Cardiac atrium fibroblast (primary cell): ENCODE results near the gene RNF186. TPM values are rescaled to one million over a fixed set of nuclear protein-coding genes. Genes with fewer than 3 reads are reported as not detected.

Experiments
- total RNA-seq: library from RNA; depleted of rRNA; stranded (reverse); fragments of >200 nt; gene quantifications from 2 replicates; pipeline ENCODE4 v1.2.3, GENCODE V29; 2015

Gene RNF186, protein sequence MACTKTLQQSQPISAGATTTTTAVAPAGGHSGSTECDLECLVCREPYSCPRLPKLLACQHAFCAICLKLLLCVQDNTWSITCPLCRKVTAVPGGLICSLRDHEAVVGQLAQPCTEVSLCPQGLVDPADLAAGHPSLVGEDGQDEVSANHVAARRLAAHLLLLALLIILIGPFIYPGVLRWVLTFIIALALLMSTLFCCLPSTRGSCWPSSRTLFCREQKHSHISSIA
- total RNA-seq, result not detected in 2 replicates

DNA sequence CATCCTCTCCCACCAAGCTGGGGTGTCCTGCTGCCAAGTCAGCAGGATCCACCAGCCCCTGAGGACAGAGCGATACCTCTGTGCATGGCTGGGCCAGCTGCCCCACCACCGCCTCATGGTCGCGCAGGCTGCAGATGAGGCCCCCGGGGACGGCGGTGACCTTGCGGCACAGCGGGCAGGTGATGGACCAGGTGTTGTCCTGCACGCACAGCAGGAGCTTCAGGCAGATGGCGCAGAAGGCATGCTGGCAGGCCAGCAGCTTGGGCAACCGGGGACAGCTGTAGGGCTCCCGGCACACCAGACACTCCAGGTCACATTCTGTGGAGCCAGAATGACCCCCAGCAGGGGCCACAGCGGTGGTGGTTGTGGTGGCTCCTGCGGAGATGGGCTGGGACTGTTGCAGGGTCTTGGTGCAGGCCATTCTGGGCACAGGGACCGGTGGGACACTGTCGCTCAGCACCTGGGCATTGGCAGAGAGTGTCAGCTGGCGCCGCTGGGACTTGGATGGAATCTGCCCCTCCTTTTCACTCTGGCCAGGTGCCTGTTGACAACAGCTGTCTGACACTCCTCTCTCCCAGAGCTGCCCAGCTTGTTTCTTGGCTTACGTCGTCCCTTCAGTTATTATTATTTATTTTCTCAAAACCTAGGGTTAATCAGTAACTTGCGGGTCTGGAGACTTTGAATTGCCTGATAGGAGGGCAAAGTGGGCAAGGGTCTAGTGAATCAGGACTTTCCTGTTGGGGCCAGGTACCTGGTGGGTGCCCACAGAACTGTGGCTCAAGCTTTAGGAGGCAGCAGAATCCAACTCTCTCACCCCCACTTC, at the start of gene RNF186:
Gene RNF186 (minus strand): TSS at position 603 of the 823 bp plus-strand sequence. CDS start 182 bp downstream, at position 421.

DNA sequence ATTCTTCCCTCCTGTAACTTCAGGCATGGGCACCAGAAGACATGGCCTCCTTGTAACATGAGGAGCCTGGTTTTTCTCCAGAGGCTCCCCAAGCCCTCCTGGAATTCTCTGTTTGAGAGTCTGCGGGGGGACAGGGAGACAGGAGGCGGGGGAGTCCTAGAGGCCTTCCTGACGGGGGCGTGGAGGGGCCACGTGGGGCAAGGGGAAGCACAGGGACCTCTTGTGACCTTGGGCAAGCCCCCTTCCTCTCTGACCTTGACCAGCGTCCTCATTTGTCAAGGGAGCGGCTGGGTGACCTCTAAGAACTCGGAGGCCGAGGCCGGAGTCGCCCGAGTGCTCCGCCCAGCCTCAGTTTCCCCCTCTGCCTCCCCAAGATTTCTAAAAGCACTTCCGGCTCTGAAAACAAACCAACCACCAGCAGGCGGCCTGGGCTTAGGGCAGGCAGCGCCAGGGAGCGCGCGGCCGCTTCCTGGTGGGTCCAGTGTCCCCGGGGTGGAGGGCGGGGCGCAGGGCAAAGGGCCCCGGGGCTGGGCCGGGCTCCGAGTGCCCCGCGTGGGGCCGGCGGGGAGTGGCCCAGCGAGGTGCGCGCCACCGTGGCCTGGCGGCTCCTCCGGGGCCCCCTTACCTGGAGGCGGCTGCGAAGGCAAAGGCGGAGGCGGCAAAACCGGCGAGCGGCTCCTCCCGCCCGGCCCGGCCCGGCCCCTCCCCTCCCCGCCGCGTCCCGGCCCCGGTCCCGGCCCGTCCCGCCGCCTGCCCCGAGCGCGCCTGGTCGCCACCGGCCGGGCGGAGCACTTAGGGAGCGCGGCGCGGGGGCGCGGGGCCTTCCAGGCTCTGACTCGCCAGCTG, 15.6 kb downstream of the RNF186 start, which contains the start of gene TMCO4:
Gene TMCO4 (minus strand): TSS at position 687 of the 846 bp plus-strand sequence. CDS start 19,158 bp downstream, outside the sequence.

Other genes starting within 250 kb of the RNF186 start
- 51.5 and 81.4 TPM in 2 replicates for gene NBL1, start 171.0 kb downstream of the RNF186 start, total RNA-seq
- gene HTR6, start 150.4 kb downstream of the RNF186 start, total RNA-seq, result not detected in 2 replicates
- 13.3 and 19.9 TPM in 2 replicates for gene TMCO4, start 15.4 kb downstream of the RNF186 start, total RNA-seq
- gene OTUD3, start 67.1 kb upstream of the RNF186 start, total RNA-seq, result 1.1 and 2.3 TPM in 2 replicates
- not detected in 2 replicates for gene PLA2G2E, start 108.3 kb upstream of the RNF186 start, total RNA-seq
- gene PLA2G2A, start 164.3 kb upstream of the RNF186 start, total RNA-seq, result 0.72 and 9.4 TPM in 2 replicates